ACHN (cell line): Measurements from ENCODE around the gene GRM7.

Experiments
- DNase-seq: peaks from one replicate; pipeline ENCODE4 v3.0.0-alpha.2; 2015
- in situ Hi-C: cut with HindIII; loops from 2 replicates; pipeline ENCODE4 v1.10.0; 2017; ENCODE audit warnings: low sequenced_read_pairs, low pct_ligation_motif_present, low pct_unique_long_range_greater_than_20kb

Gene GRM7

GRCh38 chr3:7503431-7503830 lies 642.5 kb downstream of the GRM7 start:
- DNase-seq = no peak
- in situ Hi-C loops = no loop called here

GRCh38 chr3:7504886-7505775 lies 644.2 kb downstream of the GRM7 start:
- peak; percentile 56 for DNase-seq
- in situ Hi-C loops = no loop called here

- DNase-seq = no peak
- in situ Hi-C loops = no loop called here
Observed at GRCh38 chr3:7506606-7507180, 645.8 kb downstream of the GRM7 start.

GRCh38 chr3:7508821-7509220 lies 647.9 kb downstream of the GRM7 start:
- DNase-seq = no peak

GRCh38 chr3:7512048-7512447 lies 651.1 kb downstream of the GRM7 start:
- DNase-seq = no peak
- in situ Hi-C loops = no loop called here

More at GRCh38 chr3:7508821-7509220, 647.9 kb downstream of the GRM7 start:
- in situ Hi-C loops = no loop called here

- in situ Hi-C loops = no loop called here
- no peak for DNase-seq
Observed at GRCh38 chr3:7518026-7518425, 657.1 kb downstream of the GRM7 start.

GRCh38 chr3:7518456-7518855 lies 657.5 kb downstream of the GRM7 start:
- DNase-seq = no peak
- in situ Hi-C loops = no loop called here

GRCh38 chr3:7520059-7520458 lies 659.1 kb downstream of the GRM7 start:
- DNase-seq = no peak
- in situ Hi-C loops = no loop called here

- in situ Hi-C loops = no loop called here
- DNase-seq = no peak
Observed at GRCh38 chr3:7520593-7520992, 659.7 kb downstream of the GRM7 start.

- no peak for DNase-seq
- in situ Hi-C loops = no loop called here
Observed at GRCh38 chr3:7536510-7536909, 675.6 kb downstream of the GRM7 start.

- no peak for DNase-seq
- in situ Hi-C loops = no loop called here
Observed at GRCh38 chr3:7536921-7537320, 676.0 kb downstream of the GRM7 start.

- in situ Hi-C loops = no loop called here
- no peak for DNase-seq
Observed at GRCh38 chr3:7543294-7543880, 682.5 kb downstream of the GRM7 start.

- in situ Hi-C loops = no loop called here
- no peak for DNase-seq
Observed at GRCh38 chr3:7545334-7545733, 684.4 kb downstream of the GRM7 start.

- in situ Hi-C loops = no loop called here
- peak; percentile 29 for DNase-seq
Observed at GRCh38 chr3:7546253-7546652, 685.3 kb downstream of the GRM7 start.

- in situ Hi-C loops = no loop called here
- DNase-seq = no peak
Observed at GRCh38 chr3:7547826-7548225, 686.9 kb downstream of the GRM7 start.

- no peak for DNase-seq
- in situ Hi-C loops = no loop called here
Observed at GRCh38 chr3:7562892-7563291, 702.0 kb downstream of the GRM7 start.

GRCh38 chr3:7565574-7565973 lies 704.7 kb downstream of the GRM7 start:
- no peak for DNase-seq
- in situ Hi-C loops = no loop called here

GRCh38 chr3:7567160-7567559 lies 706.2 kb downstream of the GRM7 start:
- in situ Hi-C loops = no loop called here

GRCh38 chr3:7568526-7569184 lies 707.7 kb downstream of the GRM7 start:
- in situ Hi-C loops = no loop called here
- DNase-seq = no peak

More at GRCh38 chr3:7567160-7567559, 706.2 kb downstream of the GRM7 start:
- no peak for DNase-seq
